ENCODE measurements around the gene DNASE2B. TPM values are rescaled to one million over a fixed set of nuclear protein-coding genes. Genes with fewer than 3 reads are reported as not detected.

DNASE2B gene
- polyA plus RNA-seq, 3 donors = 0.09 to 0.18 TPM; not detected in 1

DNA sequence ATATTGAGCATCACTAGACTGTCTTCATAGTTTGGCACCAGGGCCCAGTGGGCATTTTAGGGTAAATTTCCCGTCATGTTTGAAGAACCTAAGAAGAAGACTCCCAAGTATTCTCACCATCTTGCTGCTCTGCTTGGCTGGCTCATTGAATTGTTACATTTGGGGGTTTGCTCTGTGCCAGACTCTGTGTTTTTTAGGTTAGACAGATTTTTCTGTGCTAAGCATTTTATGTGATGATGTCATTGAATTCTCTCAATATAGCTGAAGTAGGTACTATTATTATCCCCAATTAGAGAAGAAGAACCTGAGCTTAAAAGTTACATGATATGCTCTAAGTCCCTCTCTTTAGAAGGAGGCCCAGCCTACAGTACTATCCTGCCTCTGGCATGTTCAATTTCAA lies 28.0 kb upstream of the DNASE2B start:
- DNase-seq (ENCODE audit: extremely low read depth in 1 of 11, low read depth in 9 of 11, low spot score in 4 of 11) = no peak

DNA sequence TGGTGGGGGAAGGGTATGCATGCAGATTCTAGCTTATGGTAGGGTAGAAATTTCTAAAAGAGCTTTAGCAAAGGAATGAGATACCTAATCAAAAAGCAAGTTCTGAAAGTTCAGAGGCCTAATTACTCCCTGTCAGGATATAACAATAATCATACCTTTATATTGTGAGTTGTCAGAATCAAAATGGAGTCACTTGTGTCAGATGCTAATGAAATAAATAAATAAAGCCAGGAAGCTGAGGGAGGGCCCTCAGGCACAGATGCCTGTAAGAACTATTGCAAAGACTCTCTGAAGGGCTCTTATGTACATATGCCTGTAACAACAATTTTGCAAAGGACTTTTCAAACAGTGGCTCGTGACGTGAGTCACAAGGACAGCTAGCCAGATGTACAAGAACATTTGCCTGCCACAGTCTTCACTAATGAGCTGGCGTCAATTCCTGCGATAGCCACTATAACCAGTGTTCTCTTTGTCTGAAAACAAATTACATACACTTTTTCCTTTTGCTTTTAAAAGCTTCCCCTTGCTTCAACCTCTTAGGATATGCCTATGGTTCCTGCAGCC lies 27.4 kb upstream of the DNASE2B start:
- no peak for DNase-seq (ENCODE audit: extremely low read depth in 1 of 11, low read depth in 9 of 11, low spot score in 4 of 11)

DNA sequence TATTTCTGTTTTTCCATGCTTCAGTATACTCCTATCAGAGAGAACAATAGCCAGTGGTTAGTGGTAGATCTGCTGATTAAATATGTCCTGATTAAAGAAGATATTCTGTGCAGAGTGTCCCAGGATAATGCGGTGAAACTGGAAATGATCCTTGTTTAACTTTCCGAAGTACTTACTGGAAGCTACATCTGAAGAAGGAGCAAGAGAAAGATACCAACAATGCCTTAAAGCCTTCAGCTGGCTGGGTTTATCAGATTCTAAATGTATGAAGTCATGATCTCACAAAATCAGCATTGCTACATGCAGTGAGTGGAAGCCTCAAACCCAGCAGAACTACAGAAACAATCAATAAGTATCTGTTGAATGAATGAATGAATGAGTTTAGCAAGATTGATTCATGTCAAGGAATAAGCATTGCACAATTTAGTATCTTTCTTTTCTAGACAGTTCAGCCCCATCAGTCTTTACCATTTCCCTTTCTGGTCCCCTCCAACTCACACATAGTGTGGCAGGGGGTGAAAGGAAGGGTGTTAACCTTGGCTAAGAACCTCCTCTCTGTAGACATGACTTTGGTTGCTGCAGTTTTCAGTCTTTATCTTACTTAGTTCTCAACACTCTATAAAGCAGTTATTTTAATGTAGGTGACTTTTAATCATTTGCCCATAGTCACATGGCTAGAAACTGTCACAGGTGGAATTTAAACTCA lies 24.7 kb upstream of the DNASE2B start:
- no peak for DNase-seq (ENCODE audit: extremely low read depth in 1 of 11, low read depth in 9 of 11, low spot score in 4 of 11)

DNA sequence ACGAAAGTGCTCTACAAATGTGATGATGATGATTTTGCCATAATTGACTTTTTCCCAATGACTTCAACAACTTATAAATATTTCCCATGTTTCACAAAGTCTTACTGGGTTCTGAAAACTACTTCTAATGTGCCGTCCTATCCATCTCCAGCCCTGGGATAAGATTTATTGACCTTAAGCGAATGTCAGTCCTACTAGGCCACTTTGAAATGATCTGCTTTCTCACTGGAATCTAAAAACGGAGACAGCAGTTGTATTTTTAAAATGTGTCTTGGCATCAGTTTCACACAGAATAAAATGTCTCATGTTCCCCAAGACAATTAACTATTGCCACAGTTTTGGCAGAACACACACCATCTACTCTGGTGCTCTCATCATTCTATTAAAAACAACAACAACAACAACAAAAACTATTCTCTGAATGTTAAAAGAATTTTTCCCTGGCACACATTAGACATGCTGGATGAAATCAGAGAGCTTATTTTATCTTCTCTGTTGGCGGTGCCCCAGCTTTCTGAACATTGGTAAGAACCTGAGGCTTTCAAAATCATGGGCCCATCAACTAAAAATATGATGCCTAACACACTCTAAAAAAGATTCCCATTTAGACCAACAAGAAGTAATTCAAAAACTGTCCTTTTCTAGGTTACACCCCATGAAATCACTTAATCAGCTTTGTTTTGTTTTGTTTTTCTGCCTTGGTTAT lies 23.1 kb upstream of the DNASE2B start:
- no peak for DNase-seq (ENCODE audit: extremely low read depth in 1 of 11, low read depth in 9 of 11, low spot score in 4 of 11)

DNA sequence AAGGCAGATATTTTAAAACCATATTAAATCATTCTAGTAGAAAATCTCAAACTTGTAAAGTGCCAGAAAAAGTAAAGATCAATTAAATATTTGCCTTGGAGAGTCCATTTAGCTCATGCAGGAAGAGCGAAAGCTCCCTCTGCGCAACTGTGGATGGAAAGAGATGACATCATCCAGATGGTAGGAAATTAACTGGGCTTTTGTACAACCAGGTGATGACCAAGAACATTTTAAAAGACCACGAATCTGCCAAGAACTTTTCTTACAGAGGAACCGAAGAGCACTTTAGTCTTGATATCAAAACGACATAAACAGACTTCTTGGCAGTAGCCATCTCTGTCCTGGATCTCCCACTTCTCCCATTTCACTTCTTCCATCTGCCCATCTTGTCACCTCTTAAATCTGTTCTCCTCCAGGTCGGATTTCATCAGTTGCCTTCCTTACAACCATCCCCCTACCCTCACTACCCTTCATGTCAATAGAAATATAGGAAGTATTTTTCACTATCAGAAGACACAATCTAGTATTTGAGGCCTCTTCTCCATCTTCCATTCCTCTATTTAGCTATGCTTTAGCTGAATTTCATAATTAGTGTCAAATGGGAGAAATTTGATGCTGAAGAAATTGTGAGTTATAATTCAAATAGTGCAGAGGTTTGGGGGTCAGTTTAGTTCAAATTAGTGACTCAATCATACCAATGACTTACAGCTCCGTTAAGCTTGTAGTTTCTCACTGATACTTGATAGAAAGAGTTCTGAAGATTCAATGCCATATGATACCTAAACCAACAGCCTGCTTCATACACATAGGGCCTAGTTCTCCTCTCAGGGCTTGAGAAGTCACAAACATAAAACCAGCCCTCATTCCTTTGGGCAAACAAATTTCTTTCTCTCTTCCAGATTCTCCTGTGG lies 22.0 kb upstream of the DNASE2B start:
- no peak for DNase-seq (ENCODE audit: extremely low read depth in 1 of 11, low read depth in 9 of 11, low spot score in 4 of 11)

DNA sequence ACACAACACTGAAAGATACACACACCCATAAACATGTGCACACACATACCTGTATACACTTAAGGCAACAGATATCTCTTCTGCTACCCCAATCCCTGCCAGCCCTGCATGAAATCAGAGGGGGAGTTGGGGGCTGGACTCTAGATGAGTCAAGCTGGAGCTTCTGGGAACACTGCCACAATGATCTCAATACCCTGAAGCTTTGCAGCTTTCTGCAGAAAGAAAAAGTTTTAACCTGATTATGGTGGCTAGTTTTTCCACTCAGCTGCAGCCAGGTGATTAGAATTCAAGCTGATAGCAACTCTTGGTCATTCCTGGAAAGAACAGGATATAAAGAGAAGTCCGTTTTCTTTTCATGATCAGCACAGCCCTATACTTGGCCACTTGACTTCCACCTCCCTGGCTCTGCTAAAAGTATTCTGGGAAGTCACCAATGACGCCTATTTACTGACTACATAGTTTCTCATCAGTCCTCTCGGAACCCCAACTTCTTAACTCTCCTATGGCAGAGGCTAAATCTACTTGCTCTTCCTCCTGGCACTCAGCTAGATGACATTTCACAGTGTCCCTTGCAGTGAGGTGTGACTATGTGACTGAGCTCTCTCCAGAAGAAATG lies 20.7 kb upstream of the DNASE2B start:
- no peak for DNase-seq (ENCODE audit: extremely low read depth in 1 of 11, low read depth in 9 of 11, low spot score in 4 of 11)

DNA sequence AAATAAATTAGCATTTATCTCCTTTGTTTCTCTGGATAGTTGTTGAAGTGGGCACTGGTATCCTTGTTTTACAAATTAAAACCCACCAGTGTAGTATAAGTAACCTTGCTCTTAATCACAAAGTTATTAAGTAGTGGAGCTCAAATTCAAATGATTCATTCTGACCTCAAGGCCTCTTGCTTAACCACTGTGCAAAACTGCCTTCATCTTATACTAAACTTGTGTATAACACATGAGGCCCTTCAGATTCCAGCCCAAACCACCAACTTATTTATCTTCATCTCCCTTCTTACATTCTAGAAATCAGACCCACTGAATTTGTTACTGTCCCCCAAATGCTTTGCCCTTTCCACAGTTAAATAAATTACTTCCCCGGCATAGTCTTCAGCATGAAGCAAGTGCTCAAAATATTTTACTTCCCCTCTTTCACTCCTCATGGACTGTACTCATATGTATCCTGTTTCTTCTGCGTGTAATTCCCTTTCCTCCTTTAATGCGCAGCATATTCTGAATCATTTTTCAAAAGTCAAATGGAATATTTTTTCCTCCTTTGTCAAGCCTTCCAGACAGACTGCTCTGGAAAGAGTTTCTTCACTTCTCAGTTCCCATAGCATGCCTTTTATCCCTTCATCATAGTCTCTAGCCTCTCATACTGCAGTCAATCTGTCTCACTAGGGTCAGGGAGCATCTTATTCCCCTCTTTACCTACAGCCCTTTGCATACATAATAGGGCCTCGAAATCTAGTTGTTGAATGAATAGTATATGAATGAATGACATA lies 19.0 kb upstream of the DNASE2B start:
- DNase-seq (ENCODE audit: extremely low read depth in 1 of 11, low read depth in 9 of 11, low spot score in 4 of 11) = no peak

DNA sequence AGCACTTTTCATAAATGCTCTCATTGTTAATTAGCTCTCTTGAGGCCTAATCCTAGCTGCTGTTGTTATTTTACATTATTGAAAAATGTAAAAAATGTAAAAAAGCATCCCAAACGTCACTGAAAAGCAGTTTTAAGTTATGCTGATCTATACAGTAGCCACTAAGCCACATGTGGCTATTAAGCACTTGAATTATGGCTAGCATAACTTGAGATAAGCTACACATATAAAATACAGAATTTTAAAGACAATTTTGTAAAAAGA lies 18.4 kb upstream of the DNASE2B start:
- no peak for DNase-seq (ENCODE audit: extremely low read depth in 1 of 11, low read depth in 9 of 11, low spot score in 4 of 11)

DNA sequence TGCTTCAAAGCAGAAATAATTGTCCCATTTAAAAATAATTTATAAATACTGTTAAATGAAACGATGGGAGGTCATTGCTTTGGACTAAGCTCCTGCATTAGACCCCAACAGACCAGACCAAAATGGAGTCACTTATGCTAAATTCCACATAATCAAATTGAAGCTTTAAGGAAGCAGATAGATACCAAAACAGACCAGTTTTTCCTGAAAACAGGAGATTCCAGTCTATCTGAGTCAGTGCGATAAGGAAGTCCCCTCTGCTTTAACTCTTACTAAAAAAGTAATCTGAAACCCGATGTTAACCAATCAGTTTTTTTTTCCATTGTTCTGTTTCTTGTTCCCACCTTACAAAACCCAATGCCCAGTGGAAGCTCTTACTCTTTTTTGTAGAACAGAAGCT lies 16.2 kb upstream of the DNASE2B start:
- no peak for DNase-seq (ENCODE audit: extremely low read depth in 1 of 11, low read depth in 9 of 11, low spot score in 4 of 11)

DNA sequence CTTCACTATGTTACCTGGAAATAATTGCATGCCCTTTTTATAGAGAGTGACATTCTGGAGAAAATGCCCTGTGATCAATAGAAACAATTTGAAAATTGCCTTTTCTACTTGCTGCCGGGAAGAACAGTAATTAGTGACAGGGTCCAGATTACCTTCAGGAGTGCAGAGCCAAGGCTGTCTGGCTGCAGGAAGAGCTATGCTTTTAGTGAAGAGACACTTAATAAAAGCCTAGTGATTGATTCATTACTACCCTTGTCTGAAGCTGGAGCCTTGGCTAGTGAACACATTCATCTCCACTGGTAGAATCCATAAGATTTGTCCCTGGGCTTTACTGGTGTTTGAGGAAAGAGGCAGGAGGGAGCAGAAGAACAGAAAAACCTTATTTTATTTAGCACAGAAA lies 12.9 kb upstream of the DNASE2B start:
- DNase-seq (ENCODE audit: extremely low read depth in 1 of 11, low read depth in 9 of 11, low spot score in 4 of 11) = no peak

DNA sequence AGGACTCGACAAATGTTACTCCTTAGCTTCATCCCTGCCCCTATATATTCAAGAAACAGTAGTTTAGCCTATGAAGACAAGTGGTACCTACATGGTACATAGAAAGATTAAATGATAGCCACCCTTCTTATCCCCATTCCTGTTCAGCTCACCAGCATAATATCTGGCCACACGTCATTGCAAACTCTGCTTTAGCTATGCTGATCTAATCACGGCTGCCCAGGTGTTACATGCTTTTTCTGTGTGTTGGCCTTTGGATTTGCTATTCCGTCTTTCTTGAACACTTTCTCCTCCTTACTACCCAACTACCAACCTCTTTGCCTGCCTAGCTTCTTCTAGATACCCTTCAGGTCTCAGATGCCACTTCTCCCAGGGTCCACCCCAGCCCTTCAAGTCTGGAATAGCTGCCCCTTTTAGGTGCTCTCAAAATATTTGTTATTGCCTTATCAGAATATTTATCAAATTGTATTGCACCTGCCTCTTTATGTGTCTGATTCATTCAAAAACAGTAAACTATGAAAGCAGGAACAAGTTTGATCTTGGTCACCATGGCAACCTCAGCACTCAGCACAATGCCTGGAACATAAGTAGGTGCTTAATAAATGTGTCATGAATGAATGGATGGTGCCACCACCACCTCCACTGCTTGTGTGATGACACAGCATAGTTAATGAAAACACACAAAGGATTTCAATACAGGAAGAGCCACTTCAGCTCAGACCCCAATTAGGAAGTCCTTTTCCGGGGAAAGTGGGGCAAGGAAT lies 11.4 kb upstream of the DNASE2B start:
- no peak for DNase-seq (ENCODE audit: extremely low read depth in 1 of 11, low read depth in 9 of 11, low spot score in 4 of 11)

DNA sequence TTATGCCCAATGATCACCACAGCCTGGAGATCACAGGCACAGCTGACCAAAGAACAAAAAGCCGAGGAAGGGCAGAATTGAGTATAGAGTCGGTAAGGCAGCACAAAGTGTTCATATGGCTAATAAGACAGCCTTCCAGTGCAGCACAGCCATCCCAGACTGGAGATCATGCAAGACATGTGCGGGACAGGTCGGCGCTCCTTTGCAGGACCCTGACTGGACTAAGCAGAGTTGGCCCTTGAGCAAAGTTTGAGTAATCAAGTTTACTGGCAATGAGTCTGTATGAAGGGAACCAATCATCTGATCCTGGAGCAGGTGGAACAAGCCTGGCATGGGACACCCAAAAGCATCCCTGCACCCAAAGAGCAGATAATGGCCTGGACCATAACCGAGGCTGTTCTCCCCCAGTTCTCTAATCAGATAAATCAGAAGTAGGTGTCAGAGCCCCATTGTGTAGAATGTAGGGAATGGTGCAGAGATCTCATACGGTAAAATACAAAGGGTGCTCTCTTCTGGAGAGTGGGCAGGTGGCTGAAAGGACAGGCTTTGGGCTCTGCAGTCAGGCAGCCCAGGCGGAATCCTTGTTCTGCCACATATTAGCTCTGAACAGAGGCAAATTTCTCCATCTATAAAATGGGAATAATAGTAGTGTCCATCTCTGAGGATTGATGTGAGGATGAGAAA lies 10.7 kb upstream of the DNASE2B start:
- DNase-seq (ENCODE audit: extremely low read depth in 1 of 11, low read depth in 9 of 11, low spot score in 4 of 11) = no peak

DNA sequence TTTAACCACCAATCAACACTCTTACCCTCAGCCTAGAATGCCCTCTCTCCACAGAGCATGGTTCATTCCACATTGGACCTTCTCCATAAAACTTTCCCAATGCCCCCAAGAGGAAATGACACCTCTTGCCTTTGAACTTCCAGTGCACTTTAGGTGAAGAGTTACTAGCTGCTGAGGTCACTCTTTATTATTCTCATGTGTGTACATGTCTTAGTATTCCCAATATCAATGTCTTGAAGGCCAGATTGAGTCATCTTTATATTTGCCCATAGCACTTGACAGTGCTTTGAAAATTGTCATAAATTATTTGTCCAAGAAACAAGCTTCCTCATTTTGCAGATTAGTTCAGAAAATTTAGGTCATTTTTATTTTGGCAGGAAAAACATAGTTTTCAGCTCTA lies 8.1 kb upstream of the DNASE2B start:
- DNase-seq (ENCODE audit: extremely low read depth in 1 of 11, low read depth in 9 of 11, low spot score in 4 of 11) = no peak

DNA sequence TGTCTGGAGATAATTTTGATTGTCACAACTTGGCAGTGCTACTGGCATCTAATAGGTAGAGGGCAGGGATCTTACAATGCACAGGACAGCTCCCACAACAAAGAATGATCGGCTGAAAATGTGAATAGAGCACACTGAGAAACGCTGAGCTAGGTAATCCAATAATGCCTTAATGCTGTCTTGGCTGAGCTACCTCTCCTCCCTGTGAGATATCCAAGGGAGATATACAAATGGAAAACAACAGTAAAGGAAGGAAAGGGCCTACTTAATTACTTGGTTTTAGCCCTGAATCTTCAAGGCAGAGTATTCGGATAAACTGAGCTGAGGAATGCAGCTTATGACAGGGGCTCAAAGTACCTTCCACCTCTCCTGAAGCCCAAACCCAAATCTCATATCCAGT lies 2.9 kb downstream of the DNASE2B start:
- no peak for DNase-seq (ENCODE audit: extremely low read depth in 1 of 11, low read depth in 9 of 11, low spot score in 4 of 11)

DNA sequence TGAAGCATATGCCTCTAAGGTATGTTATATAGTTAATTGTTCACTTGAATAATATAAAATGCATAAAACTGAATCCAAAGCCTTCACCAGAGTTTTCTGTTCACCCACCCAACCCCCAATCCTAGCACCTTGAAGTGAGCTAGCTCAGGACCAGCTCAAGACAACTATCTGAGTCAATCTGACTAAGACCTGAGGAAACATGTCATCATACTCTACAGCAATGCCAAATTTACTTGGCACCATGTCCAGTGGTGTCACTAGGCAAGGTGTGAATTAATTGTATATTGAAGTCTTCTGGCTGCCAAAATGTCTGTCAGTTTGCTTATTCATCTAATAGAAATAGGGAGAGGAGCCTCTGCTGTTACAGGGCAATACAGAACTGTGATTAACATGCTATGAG lies 3.8 kb downstream of the DNASE2B start:
- no peak for DNase-seq (ENCODE audit: extremely low read depth in 1 of 11, low read depth in 9 of 11, low spot score in 4 of 11)

DNA sequence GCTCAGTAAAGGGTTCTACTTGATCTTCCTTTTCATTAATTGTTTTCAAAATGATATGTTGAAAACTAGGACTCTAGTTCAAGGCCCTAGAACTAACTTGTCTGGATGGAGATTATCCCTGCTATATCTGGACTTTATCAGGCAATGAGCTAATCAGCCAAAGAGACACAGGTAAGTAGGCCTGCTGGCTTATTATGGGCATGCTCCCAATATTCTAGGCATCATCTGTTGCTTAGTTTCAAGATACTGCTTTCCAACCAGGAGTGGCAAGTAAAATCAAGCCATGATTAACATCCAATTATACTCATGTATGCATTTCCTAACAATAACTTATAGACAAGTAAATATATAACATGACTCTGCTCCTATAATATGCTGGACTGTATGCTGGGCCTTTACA lies 4.2 kb downstream of the DNASE2B start:
- no peak for DNase-seq (ENCODE audit: extremely low read depth in 1 of 11, low read depth in 9 of 11, low spot score in 4 of 11)

DNA sequence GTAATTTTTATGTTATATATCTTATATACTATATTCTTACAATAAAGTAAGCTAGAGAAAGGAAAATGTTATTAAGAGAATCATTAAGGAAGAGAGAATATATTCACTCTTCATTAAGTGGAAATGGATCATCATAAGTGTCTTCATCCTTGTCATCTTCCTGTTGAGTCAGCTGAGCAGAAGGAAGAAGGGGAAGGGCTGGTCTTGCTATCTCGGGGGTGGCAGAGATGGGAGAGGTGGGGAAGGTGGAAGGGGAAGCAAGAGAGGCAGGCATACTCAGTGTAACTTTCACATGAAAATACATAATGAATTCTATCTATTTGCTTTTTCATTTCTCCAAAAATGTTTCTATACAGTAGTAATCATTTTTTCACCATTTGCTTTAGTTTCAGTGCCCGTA lies 5.1 kb downstream of the DNASE2B start:
- DNase-seq (ENCODE audit: extremely low read depth in 1 of 11, low read depth in 9 of 11, low spot score in 4 of 11) = no peak
